SK-N-MC (cell line): Measurements from ENCODE around the gene ASB15.

Source experiments
- EZH2 ChIP-seq: fragments of 200-600 bp; sonication (generic); IDR thresholded peaks from one replicate; pipeline ENCODE4 v1.6.1; 2017; ENCODE audit warnings: antibody characterized with exemption
- FOXP2 ChIP-seq: optimal IDR thresholded peaks from 2 replicates; pipeline ENCODE3; 2011; ENCODE audit warnings: mild to moderate bottlenecking, moderate library complexity; ENCODE audit not compliant: insufficient read depth; ENCODE audit errors: extremely low read length, control extremely low read depth
- POLR2AphosphoS5 ChIP-seq: IDR thresholded peaks from 2 replicates; pipeline ENCODE4 v1.6.1; 2012; ENCODE audit warnings: mild to moderate bottlenecking, low read depth, low read length, borderline replicate concordance

DNA sequence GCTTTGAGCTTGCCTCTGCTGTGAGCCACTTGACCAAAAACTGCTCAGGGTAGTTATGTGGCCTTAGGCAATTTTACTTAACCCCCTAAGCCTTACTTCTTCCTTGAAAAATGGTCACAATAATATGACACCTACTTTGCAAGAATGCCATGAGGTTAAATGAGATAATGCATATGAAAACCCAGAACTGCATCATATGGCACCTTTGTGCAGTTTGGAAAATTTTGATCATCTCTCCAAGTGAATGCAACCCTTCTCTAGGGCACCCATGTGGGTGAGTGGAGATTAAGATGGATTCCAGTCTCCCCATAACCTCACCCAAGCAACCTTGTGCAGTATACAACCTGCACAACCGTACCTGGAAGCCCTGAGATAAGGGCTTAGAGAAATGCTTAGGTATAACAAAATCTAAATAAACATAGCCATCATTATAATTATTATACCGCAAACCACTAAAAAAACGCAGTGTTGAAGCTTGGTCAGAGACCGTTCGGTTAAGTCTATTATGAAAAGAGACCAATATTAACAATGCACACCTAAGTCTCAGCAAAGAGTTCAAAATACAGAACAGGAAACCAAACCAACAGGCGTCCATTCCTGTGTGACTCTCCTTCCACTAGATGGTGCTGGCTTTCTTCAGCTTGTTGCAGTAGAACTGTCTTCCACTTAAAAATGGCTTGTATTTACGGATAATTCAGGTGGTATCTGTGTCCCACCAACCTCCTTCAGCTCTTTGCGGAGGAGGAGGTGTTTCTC is 21.0 kb upstream of the ASB15 start:
- TF ChIP-seq POLR2AphosphoS5 (no peak), FOXP2 (no peak), EZH2 (no peak)
